GM12892 (cell line): ENCODE measurements around the gene XPO5.

Source experiments
- DNase-seq: peaks from one replicate; pipeline ENCODE4 v3.0.0; 2011; ENCODE audit not compliant: insufficient read length
- FAIRE-seq: peaks from 2 replicates; lab custom pipeline; 2011; peaks lifted over from hg19 to GRCh38; lab: Jason Lieb, UNC
- POLR2A ChIP-seq: IDR thresholded peaks from 2 replicates; pipeline ENCODE4 v1.6.1; 2011; ENCODE audit warnings: low read depth, low read length, control low read depth
- POLR2AphosphoS5 ChIP-seq: IDR thresholded peaks from 2 replicates; pipeline ENCODE4 v1.6.1; 2011; ENCODE audit warnings: low read depth, low read length, control low read depth
- TAF1 ChIP-seq: IDR thresholded peaks from 2 replicates; pipeline ENCODE4 v1.6.1; 2011; ENCODE audit warnings: low read depth, mild to moderate bottlenecking, control low read depth, low read length, borderline replicate concordance

The XPO5 gene

DNA sequence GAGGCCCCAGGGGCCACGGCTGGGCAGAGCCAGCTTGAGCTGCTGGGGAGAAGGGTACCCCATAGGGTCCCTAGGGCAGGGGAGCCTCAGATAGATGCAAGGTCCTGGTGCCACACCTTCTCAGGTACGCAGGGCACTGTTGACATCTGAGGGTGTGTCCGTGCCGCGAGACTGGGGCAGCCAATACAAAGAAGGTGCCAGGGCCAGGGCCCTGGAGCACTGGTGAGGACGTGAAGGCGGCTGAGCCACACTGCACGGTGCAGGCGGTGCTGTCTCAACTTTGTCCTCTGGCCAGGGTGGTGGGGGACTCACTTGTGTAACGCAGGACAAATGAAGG lies 65.0 kb downstream of the XPO5 start:
- TF ChIP-seq POLR2AphosphoS5 (no peak), TAF1 (no peak), POLR2A (no peak)
- DNase-seq: no peak
- FAIRE-seq: no peak

DNA sequence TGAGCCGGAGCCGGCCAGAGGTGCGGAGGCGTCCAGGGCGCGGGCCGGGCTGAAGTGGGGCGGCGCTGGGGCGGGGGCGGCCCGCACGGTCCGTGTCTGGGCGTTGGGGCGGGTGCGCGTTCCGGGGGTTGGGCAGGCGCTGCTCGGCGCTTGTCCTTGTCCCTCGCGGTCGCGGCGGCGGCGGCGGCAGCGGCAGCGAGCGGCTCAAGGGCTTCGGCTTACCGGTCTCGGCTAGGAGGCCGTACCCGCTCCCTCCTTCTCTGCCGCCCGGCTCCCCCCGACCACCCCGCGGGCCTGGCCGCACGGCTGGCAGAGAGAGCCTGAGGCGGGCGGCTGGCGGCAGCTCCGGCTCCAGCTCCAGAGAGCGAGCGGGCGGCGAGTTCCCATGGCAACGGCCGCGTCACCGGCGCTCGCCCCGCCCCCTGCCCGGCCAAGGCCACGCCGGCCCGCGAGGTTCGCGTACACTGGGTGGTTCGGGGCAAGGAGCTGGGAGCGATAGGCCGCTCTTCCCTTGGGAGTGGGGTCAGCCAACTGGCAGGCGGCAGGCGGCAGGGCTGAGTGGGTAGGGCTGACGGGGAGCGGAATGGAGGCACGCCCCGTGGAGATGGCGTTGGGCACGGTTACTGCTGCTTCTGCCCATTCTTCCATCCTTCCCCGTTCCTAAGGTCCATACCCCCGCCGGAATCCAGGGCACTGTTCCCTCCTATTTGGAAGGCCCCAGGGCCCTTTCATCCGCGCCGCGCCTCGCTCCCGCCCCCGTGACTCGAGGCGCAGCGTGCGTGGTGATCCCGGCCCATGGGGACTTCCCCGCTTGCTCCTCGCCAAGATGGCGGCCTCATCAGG lies 65.6 kb downstream of the XPO5 start, which contains the start of gene LRRC73:
Gene LRRC73 (minus strand): TSS at position 363 of the 843 bp plus-strand sequence. CDS start 561 bp downstream, outside the sequence.
- FAIRE-seq: peak; percentile 88

DNA sequence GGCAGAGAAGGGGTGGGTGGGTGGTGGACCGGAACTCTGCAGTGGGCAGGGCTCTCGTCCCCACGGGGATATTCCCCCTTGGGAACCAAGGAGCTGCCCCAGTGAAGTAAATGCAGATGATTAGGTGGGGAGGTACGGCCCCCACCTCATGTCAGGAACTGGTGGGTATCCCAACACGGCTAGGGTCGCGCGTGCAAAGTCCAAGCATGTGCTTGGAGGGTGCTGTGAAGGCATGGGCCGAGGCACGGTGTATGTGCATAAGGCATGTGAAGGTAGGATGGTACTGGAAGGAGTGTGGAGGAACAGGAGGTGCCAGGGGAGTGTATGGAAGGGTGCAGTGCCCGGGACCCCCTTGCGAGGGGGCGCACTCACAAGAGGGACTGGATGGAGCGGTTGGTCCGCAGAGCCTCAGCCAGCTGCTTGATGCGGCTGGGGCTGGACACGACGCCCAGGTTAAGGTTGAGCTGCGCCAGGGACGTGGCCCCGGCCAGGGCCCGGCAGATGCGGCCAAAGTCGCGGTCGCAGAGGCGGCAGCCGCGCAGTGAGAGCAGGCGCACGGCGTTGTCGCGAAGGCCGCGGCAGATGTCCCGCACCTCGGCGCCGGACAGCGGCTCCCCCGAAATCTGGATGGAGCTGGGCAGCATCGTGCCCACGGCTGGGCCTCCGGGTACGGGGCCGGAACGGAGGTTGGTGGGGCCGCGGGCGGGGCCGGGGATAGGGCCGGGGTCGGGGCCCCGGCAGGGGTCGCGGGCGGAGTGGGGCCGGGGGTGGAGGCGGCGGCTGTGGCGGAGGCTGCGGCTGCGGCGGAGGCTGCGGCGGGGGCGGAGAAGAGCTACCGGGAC lies 66.5 kb downstream of the XPO5 start:
- no peak for DNase-seq
- no peak for TF ChIP-seq POLR2AphosphoS5
- no peak for TF ChIP-seq POLR2A
- TF ChIP-seq TAF1: no peak
- FAIRE-seq: peak; percentile 57

More for the DNA sequence above, 65.6 kb downstream of the XPO5 start, which contains the start of gene LRRC73:
- peak; percentile 73 for DNase-seq
- no peak for TF ChIP-seq TAF1
- TF ChIP-seq POLR2AphosphoS5: 0 out of 2 replicates have a peak, but pooled peaks have one; percentile 30

DNA sequence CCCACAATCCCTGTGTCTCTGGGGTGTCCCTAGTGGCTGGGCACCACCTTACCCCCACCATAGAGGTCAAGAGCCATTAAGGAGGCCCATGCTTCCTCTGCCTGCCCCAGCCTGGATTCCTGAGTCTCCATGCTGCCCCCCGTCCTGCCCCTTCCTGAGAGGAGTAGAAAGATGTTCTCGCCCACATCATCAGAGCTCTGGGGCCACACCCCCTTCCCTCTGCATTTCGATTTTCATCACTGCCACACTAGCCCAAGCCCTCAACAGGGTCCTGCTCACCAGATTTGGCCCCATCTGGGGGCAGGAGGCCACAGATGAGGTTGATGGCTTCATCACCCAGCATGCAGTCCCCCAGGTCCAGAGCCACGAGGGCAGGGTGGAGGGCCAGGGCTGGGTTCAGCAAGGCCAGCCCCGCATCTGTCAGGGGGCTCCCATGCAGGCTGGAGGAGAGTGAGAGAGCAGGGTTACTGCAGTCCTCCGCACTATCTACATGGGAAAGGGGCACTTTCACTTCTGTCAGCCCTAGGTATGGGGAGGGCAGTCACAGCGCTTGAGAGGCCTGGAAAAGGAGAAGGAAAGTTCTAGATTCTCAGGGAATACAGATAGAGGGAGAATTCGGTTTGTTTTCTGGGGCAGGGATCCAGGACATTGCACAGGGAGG lies 67.2 kb downstream of the XPO5 start:
- no peak for FAIRE-seq
- DNase-seq: no peak
- TF ChIP-seq POLR2AphosphoS5: no peak
- no peak for TF ChIP-seq TAF1
- no peak for TF ChIP-seq POLR2A

DNA sequence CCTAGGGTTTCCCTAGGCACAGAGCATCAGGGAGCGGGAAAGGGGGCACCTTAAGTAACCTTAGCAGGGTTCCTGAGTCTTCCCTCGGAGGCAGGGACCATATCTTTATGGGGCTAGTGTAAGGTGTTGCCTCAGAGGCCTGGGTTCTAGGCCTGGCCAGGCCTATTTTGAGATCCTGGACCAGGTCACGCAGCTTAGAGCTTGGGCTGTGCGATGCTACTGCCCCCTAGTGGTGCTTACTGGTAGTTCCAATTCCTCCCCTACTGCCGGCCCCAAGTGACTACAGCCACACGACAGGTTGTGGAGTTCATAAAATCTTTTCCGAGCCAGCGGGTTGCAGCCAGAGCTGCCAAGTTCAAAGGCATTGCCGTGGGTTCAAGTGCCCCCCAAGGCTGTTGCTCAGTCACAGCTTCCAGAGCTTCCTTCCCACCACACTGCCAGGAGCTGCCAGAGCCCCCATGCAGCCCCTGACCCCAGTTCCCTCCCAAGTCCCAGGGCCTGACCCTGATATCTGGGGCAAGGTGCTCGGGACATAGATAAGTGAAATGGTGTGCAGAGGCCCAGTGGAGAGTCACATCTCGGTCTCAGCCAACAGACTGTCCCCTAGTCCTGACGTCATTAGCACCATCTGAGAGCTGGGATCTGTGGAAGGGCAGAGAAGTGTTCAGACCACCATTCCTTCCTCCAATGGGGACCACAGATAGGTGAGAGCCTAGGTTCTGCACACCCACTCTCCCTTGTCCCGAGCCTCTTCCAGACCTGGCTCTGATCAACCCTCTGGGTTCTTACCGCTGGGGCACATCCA lies 69.0 kb downstream of the XPO5 start:
- TF ChIP-seq POLR2AphosphoS5 (no peak), TAF1 (no peak)
- peak; percentile 96 for FAIRE-seq
- peak; percentile 72 for DNase-seq

DNA sequence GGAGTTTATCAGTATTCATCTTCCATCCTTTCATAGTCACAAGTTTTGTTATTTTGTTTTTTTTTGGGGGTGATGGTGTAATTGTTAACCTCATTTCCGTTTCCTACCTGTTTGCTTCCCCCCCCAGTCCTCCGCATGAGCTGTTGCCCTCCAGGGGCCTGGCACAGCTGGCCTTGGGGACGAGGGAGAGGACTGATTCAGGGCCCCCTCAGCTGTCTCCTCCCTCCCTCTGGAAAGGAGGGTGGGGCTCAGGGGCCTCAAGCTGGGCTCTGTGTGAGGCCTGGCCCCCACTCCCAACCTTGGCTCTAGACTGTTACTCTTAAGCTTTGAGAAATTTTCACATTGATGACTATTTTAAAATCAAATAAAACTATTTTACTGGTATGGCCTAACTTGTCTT lies 69.7 kb downstream of the XPO5 start:
- DNase-seq: no peak
- no peak for FAIRE-seq
- TF ChIP-seq POLR2A: no peak
- TF ChIP-seq POLR2AphosphoS5: no peak
- no peak for TF ChIP-seq TAF1

DNA sequence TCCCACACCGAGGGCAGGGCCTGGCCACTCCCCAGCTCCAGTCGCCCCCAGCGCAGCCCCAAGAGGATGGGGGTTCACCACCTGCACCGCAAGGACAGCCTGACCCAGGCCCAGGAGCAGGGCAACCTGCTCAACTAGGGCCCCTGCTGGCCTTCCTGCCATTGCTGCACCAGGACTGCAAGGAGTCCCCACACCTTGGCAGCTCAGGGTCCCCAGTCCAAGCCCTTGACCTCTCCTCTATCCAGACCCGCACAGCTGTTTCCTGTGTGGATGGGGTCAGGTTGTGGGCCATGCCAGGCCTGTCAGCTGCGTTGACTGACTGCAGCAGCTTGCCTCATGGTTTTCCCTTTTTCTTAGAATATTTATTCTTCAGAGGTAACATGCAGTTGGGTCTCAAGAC lies 70.1 kb downstream of the XPO5 start:
- DNase-seq (no peak), FAIRE-seq (no peak)
- TF ChIP-seq POLR2A (no peak), TAF1 (no peak), POLR2AphosphoS5 (no peak)

DNA sequence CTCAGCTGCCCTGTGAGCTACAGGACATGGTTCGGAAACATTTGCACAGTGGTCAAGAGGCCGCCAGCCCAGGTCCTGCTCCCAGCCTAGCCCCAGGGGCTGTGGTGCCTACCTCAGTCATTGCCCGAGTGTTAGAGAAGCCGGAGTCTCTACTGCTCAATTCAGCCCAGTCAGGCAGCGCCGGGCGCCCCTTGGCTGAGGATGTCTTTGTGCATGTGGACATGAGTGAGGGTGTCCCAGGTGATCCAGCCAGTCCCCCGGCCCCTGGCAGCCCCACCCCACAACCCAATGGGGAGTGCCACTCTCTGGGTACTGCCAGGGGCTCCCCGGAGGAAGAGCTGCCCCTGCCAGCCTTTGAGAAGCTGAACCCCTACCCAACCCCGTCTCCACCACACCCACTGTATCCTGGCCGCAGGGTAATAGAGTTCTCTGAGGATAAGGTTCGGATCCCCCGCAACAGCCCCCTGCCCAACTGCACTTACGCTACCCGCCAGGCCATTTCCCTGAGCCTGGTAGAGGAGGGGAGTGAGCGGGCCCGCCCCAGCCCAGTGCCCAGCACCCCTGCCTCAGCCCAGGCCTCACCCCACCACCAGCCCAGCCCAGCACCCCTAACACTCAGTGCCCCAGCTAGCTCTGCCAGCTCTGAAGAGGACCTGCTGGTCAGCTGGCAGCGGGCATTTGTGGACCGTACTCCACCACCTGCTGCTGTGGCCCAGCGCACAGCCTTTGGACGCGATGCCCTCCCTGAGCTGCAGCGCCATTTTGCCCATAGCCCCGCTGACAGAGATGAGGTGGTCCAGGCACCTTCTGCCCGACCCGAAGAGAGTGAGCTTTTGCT lies 70.9 kb downstream of the XPO5 start:
- TF ChIP-seq POLR2A (no peak), TAF1 (no peak), POLR2AphosphoS5 (no peak)
- DNase-seq: no peak
- no peak for FAIRE-seq

DNA sequence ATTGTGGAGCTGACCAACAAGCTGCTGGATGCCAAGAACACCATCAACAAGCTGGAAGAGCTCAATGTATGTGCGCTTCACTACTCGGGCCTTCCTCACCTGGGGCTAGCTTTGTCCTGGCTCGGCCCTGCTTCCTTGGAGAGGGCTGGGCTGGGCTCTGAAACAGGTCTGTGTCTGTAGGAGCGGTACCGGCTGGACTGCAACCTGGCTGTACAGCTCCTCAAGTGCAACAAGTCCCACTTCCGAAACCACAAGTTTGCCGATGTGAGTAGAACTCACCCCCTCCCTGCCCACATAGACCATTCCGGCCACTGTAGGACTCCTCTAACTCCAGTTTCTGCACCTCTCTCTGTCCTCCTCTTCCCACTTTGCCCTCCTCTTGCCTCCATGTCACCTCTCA lies 72.4 kb downstream of the XPO5 start:
- FAIRE-seq: no peak
- TF ChIP-seq POLR2AphosphoS5 (no peak), POLR2A (no peak), TAF1 (no peak)
- no peak for DNase-seq

DNA sequence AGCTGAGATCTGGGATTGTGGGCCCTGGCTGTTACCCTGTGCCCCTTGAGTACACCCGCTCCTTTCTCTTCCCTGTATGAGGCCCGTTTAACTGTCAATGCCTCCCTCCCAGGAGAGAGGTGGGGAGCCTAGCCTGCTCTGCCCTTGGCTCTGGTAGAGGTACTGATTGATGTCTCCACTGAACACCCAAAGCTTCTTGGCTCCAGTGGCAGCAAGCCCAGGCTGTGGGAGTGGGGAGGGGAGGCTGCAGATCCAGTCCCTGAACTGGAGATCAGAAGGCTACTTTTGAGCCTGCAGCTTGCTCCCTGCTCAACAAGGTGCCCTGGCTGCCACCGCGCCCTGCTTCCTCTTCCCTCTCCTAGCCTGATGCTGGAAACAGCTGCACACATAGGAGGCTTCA lies 73.2 kb downstream of the XPO5 start:
- DNase-seq (no peak), FAIRE-seq (no peak)
- TF ChIP-seq TAF1: no peak
- no peak for TF ChIP-seq POLR2A
- no peak for TF ChIP-seq POLR2AphosphoS5
